HG02642 (cell line): ENCODE results near the gene RBMS1.
"Not testable (repeated sequence)": the region's sequence is repeated elsewhere in the genome, so short reads cannot be mapped to it uniquely, and the experiment has no call there.

Source experiments
- ATAC-seq: cut with Tn5 transposase; IDR thresholded peaks from one replicate; pipeline ENCODE4 v1.9.1; 2021; ENCODE audit warnings: mild to moderate bottlenecking; ENCODE audit not compliant: unreplicated experiment, poor library complexity

Gene RBMS1

GRCh38 chr2:160505256-160505655 is 11.6 kb upstream of the RBMS1 start:
- ATAC-seq: no peak

DNA sequence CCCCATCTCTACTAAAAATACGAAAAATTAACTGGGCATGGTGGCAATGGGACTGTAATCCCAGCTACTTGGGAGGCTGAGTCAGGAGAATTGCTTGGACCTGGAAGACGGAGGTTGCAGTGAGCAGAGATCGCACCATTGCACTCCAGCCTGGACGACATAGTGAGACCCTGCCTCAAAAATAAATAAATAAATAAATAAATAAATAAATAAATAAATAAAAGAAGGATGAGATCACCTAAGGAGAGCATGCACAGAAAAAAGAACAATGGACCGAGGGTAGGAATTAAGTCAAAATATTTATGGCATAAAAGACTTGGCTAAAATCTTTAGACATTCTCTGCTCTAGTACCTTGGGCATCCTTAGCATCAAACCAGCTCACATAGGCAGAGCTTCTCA is 8.9 kb upstream of the RBMS1 start:
- ATAC-seq: no peak

DNA sequence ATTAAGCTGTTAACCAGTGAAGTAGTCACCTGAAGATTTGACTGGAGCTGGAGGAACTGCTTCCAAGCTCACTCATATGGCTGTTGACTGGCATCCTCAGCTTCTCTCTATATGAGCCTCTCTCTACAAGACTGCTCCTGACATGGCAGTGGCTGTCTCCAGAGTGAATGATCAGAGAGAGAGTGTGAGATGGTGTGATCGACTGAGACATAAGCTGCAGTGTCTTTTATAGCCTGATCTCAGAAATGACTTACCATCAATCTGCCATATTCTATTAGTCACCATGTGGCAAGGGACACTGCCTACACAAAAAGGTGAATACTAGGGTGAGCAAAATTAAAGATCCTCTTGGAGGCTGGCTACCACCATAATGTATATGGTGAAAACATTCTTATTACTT is 7.8 kb upstream of the RBMS1 start:
- ATAC-seq: no peak

GRCh38 chr2:160499865-160500264 is 6.3 kb upstream of the RBMS1 start:
- no peak for ATAC-seq

DNA sequence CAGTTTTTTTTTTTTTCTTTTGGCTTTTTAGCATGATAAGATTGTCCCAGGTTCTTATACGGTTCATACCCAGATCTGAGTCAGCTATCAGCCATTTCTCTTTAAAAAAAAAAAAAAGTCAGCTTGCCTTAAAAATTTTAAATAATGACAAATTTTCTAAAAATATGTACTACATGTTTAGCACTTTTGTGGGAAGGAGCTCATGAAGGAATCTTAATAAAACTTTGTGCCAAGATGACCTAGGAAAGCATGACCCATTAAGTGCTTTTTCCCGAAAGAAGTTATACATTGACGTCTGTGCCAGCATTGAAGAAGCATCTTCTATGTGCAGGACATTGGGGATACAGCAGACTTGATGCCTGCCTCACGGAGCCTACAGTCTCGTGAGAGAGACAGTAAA is 4.5 kb upstream of the RBMS1 start:
- no peak for ATAC-seq

DNA sequence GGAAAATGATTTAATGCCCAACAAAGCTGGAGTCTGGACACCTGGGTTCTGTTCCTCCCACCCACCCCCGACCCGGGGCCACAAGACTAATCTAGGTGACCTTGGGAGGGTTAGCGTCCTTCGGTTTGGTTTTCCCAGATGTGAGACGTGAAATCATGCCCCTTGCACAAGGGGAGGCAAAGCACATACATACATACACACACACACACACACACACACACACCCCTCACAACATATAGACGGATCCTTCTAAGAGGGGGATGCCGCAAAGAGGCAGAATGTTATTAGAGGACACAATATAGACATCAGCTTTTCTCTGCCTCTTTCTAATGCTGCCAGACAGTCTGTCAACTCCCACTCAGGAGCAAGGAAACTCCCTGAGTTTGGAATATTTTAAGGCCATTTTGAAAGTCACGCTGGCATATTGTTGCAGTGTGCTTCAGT is 616 bp upstream of the RBMS1 start:
- no peak for ATAC-seq

DNA sequence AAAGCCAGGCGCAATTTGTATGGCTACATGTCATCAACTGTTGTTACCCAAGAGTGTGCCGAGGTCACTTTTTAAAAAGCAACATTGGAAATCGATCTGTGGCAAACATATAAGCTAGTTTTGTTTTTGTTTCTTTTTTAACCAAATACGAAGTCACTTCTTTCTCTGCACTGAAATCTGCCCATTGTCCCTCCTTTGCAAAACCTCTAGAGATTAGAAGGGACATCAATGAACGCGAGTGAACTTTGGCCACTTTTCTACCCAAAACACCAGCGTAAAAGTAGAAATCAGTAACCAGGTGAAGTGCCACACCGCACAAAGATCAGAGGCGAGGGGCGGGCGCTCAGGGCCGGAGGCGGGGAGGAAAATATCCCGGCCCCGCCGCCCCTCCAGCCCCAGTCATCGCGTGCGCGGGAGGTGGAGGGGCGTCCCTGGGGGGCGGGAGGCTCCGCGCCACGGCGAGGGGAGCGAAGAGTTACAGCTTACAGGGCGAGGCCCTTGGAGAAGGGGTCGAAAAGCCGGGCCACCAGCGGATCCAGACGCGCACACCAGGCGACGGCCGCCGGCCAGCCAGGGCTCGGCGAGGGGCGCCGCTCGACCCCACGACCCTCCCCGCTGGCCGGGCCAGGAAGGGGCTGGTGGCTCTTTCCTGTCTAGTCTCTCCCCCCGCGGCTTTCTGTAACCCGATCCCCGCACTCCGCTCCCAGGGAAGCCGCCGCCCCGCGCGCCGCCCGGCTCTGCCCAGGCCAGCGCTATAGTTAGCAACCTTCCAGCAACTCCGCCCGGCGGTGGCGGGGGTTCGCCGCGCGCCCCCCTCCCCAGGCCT is 993 bp downstream of the RBMS1 start:
- ATAC-seq: peak; percentile 49

- no peak for ATAC-seq
These were observed 1.7 kb downstream of the RBMS1 start for GRCh38 chr2:160491911-160492371.

DNA sequence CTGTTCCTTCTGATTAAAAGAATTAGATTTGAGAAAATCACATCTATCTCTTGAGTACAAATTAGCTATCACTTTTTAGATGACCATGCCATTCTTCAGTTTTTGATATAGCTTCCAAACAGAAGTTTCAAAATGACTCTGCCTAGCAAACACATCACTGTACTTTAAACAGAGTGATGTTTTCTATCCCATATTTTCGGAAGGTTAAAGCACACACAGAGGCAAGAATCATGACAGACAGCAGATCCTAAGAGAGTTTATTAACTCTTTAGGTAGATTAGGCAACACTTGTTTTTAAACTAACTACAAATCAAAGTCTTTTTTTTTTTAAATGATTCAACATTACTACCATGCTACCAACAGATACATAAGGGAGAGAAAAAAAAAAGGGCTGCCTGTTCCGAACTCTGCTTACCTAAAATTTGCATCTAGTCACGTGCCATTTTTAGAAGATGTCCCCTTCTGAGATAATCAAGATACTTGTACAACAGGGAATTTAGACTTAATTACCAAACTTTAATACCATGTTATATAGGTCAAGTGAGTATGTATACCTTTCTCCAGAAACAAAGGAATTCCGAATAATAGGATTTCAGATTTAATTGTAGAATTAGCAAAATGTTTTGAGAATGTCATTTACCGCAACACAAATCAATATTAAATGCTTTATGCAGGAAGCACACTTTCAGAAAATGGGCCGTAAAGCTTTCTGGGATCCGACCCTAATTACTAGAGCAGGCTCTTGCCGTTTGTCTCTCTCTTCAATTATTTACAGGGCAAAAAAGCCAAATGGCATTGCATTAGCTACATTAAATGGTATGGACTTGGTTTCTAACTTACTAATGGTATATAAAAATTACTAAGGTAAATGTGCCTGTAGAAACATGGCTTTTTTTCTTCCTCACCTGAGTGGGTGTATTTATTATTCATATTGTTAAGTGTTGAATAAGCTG is 2.6 kb downstream of the RBMS1 start:
- ATAC-seq: no peak

- ATAC-seq: no peak
These were observed 4.5 kb downstream of the RBMS1 start for GRCh38 chr2:160489111-160489510.

DNA sequence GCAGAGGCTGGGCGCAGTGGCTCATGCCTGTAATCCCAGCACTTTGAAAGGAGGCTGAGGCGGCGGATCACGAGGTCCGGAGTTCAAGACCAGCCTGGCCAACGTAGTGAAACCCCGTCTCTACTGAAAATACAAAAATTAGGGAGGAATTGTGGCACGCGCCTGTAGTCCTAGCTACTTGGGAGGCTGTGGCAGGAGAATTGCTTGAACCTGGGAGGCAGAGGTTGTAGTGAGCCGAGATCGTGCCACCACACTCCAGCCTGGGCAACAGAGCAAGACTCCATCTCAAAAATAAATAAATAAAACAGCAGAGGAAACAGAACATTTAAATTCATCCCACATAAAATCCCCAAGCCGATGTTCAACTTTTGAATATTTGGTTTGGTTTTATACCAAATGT is 5.3 kb downstream of the RBMS1 start:
- ATAC-seq: not testable (repeated sequence)

DNA sequence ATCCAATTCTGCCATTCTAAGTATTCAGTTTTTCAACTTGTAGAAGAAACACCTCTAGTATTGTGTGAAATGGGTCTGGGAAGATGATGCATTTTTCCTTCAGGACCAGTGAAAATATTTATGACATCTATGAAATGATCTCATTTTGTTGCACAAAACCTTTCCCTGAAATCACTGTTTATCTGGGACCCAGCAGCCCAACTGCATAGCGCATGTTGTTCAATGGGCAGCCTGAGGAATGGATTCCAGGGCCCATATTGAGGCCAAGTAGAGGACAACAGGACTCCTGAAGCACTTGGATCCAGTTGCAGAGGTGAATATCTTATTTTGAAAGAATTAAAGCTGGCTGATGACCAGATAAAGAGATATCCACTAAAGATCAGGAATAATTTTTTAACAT is 7.3 kb downstream of the RBMS1 start:
- no peak for ATAC-seq

DNA sequence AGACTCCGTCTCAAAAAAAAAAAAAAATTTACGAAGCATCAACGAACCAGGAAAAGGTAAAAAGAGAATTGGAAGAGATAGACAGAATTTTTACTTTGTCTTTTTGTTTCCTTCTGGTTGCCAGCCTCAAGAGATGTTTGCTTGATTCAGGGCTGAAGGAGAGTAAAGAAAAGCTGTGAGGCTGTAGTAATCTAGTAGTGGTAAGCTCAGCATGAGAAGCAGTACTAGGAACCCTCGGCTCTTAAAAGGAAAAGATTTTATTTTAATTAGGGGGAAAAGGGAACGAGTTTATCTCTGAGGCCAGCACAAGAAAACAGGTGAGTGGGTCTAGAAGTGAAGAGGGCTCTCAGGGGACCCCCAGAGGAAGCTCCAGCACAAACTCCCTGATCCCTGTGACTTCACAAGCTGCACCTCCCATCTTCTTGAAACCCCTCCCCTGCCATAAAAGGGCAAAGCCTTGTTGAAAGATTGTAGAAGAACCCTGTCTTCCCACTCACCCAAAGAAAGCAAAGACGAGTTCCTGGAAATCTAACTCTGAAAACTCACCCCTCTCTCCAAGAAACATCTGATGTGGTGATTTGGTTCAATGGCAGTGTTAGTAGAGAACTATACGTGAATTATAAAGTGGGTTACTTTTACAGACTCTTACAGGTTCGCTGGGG is 8.6 kb downstream of the RBMS1 start:
- no peak for ATAC-seq

- no peak for ATAC-seq
These were observed 10.9 kb downstream of the RBMS1 start for GRCh38 chr2:160482673-160483072.

GRCh38 chr2:160479269-160479668 is 14.3 kb downstream of the RBMS1 start:
- ATAC-seq: no peak

DNA sequence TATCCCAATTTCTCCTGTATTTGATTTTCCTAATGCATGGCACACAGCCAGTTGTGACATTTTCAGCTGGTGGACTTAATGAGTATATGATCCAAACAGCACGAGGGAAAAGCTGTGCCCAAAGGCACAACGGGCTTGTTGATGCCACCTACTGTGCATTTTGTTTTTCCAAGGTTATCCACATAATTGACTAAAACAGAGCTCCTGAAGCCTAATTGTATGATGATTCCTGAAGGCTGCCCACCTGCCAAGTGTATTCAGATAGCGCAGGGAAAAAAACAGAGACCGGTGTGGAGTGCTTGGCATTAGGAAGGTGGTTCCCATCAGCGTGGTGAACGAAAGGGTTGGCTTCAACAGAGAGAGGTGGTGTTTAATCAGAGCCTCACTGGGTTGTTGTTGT is 14.9 kb downstream of the RBMS1 start:
- no peak for ATAC-seq

GRCh38 chr2:160477032-160477431 is 16.6 kb downstream of the RBMS1 start:
- no peak for ATAC-seq

GRCh38 chr2:160474891-160475787 is 18.5 kb downstream of the RBMS1 start:
- no peak for ATAC-seq

DNA sequence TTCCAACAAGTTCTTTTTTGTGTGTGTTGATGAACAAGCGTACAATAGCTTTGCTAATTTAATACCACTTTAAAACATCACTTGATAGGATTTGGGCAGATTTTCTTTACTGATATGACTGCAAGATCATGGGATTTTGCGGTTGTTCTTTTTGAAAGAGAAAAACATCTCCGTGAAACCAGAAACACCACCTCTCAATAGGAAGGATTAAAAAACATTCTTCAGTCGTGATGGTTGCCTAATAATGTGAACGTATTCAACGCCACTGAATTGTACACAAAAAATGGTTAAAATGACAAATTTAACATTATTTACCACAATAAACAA is 19.3 kb downstream of the RBMS1 start:
- no peak for ATAC-seq
